Activated T-helper 2 cell treated with anti-CD3 and anti-CD28 coated beads, Interferon-gamma antibody, Interleukin-2, Interleukin-4, amounts not matched to agents 10 μg/mL and 5 μg/mL and 100 μg/mL, durations not matched to agents 14 hours and 24 hours and 36 hours (primary cell): Measurements from ENCODE around the gene PRKCA. TPM values are rescaled to one million over a fixed set of nuclear protein-coding genes. Genes with fewer than 3 reads are reported as not detected.
A peak's percentile ranks its signal among the peaks of the same experiment; 100 is the strongest.
"Not testable (repeated sequence)": the region's sequence is repeated elsewhere in the genome, so short reads cannot be mapped to it uniquely, and the experiment has no call there.

ENCODE experiments used
- DNase-seq: peaks from one replicate; pipeline ENCODE4 v3.0.0; 2021; ENCODE audit warnings: low spot score
- H3K27ac Mint-ChIP-seq: one replicate; pipeline ENCODE4 v1.8.0; 2021; ENCODE audit warnings: mixed read lengths
- H3K27me3 Mint-ChIP-seq: one replicate; pipeline ENCODE4 v1.8.0; 2021; ENCODE audit warnings: low read depth, mixed read lengths
- H3K36me3 Mint-ChIP-seq: one replicate; pipeline ENCODE4 v1.8.0; 2021; ENCODE audit warnings: low read depth, mixed read lengths
- H3K4me1 Mint-ChIP-seq: one replicate; pipeline ENCODE4 v1.8.0; 2021; ENCODE audit warnings: low read depth, mixed read lengths
- H3K4me3 Mint-ChIP-seq: one replicate; pipeline ENCODE4 v1.8.0; 2021; ENCODE audit warnings: low read depth, mild to moderate bottlenecking, moderate library complexity, mixed read lengths
- H3K9me3 Mint-ChIP-seq: one replicate; pipeline ENCODE4 v1.8.0; 2021; ENCODE audit warnings: mixed read lengths
- intact Hi-C: fragments of 100-400 bp; cut with micrococcal nuclease; formaldehyde crosslinking; loops from one replicate; pipeline ENCODE4 v1.15.1; 2023
- total RNA-seq: library from RNA; stranded (reverse); gene quantifications from 2 replicates; pipeline ENCODE4 v1.2.3, GENCODE V29; 2022

Gene PRKCA
- total RNA-seq, 1 donor from 2014 or later = 268 TPM

- H3K4me1 Mint-ChIP-seq = peaks cover 5% of the 10 kb centered on the region
- no peak overlapping the region for H3K4me3 Mint-ChIP-seq
- peaks cover 19% of the 10 kb centered on the region for H3K36me3 Mint-ChIP-seq
- intact Hi-C loops = no loop called here
- no peaks in the 10 kb centered on the region for H3K9me3 Mint-ChIP-seq
- H3K27ac Mint-ChIP-seq = no peak overlapping the region
- DNase-seq = no peak
- H3K27me3 Mint-ChIP-seq = no peaks in the 10 kb centered on the region
Measured at GRCh38 chr17:66724581-66725341, 422.3 kb downstream of the PRKCA start.

- H3K27ac Mint-ChIP-seq, DNase-seq, H3K4me3 Mint-ChIP-seq, H3K27me3 Mint-ChIP-seq, H3K4me1 Mint-ChIP-seq, intact Hi-C loops, H3K9me3 Mint-ChIP-seq: not testable (repeated sequence)
- H3K36me3 Mint-ChIP-seq = peaks cover 23% of the 10 kb centered on the region
Measured at GRCh38 chr17:66725438-66725837, 423.0 kb downstream of the PRKCA start.

- Mint-ChIP-seq H3K4me3 (no peak overlapping the region), H3K36me3 (peaks cover 21% of the 10 kb centered on the region), H3K27ac (no peak overlapping the region), H3K4me1 (peaks cover 10% of the 10 kb centered on the region), H3K27me3 (no peaks in the 10 kb centered on the region), H3K9me3 (no peaks in the 10 kb centered on the region)
- intact Hi-C loops = no loop called here
- DNase-seq = no peak
Measured at GRCh38 chr17:66725956-66726355, 423.5 kb downstream of the PRKCA start.

GRCh38 chr17:66726371-66726770, 424.0 kb downstream of the PRKCA start:
- H3K27me3 Mint-ChIP-seq = no peaks in the 10 kb centered on the region
- peaks cover 10% of the 10 kb centered on the region for H3K4me1 Mint-ChIP-seq
- no peaks in the 10 kb centered on the region for H3K9me3 Mint-ChIP-seq
- no peak overlapping the region for H3K4me3 Mint-ChIP-seq
- no peak for DNase-seq
- no peak overlapping the region for H3K27ac Mint-ChIP-seq
- intact Hi-C loops = no loop called here
- peaks cover 22% of the 10 kb centered on the region for H3K36me3 Mint-ChIP-seq

- Mint-ChIP-seq H3K36me3 (peaks cover 23% of the 10 kb centered on the region), H3K9me3 (no peaks in the 10 kb centered on the region), H3K4me1 (peaks cover 10% of the 10 kb centered on the region), H3K4me3 (no peak overlapping the region), H3K27ac (no peak overlapping the region), H3K27me3 (no peaks in the 10 kb centered on the region)
- no peak for DNase-seq
- intact Hi-C loops = no loop called here
Measured at GRCh38 chr17:66726846-66727245, 424.4 kb downstream of the PRKCA start.

GRCh38 chr17:66727634-66728570, 425.5 kb downstream of the PRKCA start:
- Mint-ChIP-seq H3K9me3 (no peaks in the 10 kb centered on the region), H3K27ac (peak overlapping the region; percentile 12)
- intact Hi-C loops = no loop called here

GRCh38 chr17:66730461-66730923, 428.1 kb downstream of the PRKCA start:
- Mint-ChIP-seq H3K27me3 (no peaks in the 10 kb centered on the region), H3K36me3 (peaks cover 52% of the 10 kb centered on the region), H3K9me3 (no peaks in the 10 kb centered on the region), H3K4me3 (no peak overlapping the region), H3K4me1 (peaks cover 9% of the 10 kb centered on the region), H3K27ac (no peak overlapping the region)
- intact Hi-C loops = no loop called here
- DNase-seq = no peak

More at GRCh38 chr17:66727634-66728570, 425.5 kb downstream of the PRKCA start:
- Mint-ChIP-seq H3K4me1 (peaks cover 13% of the 10 kb centered on the region), H3K36me3 (peaks cover 34% of the 10 kb centered on the region), H3K27me3 (no peaks in the 10 kb centered on the region), H3K4me3 (no peak overlapping the region)
- DNase-seq = peak; percentile 23

GRCh38 chr17:66733759-66734158, 431.3 kb downstream of the PRKCA start:
- Mint-ChIP-seq H3K4me3 (no peak overlapping the region), H3K36me3 (peaks cover 71% of the 10 kb centered on the region), H3K27ac (no peak overlapping the region), H3K4me1 (peaks cover 8% of the 10 kb centered on the region), H3K9me3 (no peaks in the 10 kb centered on the region), H3K27me3 (no peaks in the 10 kb centered on the region)
- DNase-seq = no peak
- intact Hi-C loops = no loop called here

- no peak overlapping the region for H3K4me3 Mint-ChIP-seq
- intact Hi-C loops = no loop called here
- H3K4me1 Mint-ChIP-seq = peaks cover 8% of the 10 kb centered on the region
- H3K27me3 Mint-ChIP-seq = no peaks in the 10 kb centered on the region
- H3K27ac Mint-ChIP-seq = no peak overlapping the region
- no peak for DNase-seq
- peaks cover 73% of the 10 kb centered on the region for H3K36me3 Mint-ChIP-seq
- no peaks in the 10 kb centered on the region for H3K9me3 Mint-ChIP-seq
Measured at GRCh38 chr17:66734186-66734943, 432.0 kb downstream of the PRKCA start.

GRCh38 chr17:66737524-66737923, 435.1 kb downstream of the PRKCA start:
- H3K4me1 Mint-ChIP-seq = no peaks in the 10 kb centered on the region
- H3K27me3 Mint-ChIP-seq = no peaks in the 10 kb centered on the region
- H3K27ac Mint-ChIP-seq = no peak overlapping the region
- H3K9me3 Mint-ChIP-seq = no peaks in the 10 kb centered on the region
- peaks cover 86% of the 10 kb centered on the region for H3K36me3 Mint-ChIP-seq
- H3K4me3 Mint-ChIP-seq = no peak overlapping the region
- intact Hi-C loops = no loop called here
- no peak for DNase-seq

- Mint-ChIP-seq H3K4me3 (no peak overlapping the region), H3K36me3 (peaks cover 86% of the 10 kb centered on the region), H3K27me3 (no peaks in the 10 kb centered on the region), H3K4me1 (no peaks in the 10 kb centered on the region), H3K27ac (no peak overlapping the region), H3K9me3 (no peaks in the 10 kb centered on the region)
- no peak for DNase-seq
- intact Hi-C loops = no loop called here
Measured at GRCh38 chr17:66738301-66738700, 435.9 kb downstream of the PRKCA start.

- Mint-ChIP-seq H3K27me3 (no peaks in the 10 kb centered on the region), H3K27ac (no peak overlapping the region), H3K4me3 (no peak overlapping the region), H3K36me3 (peaks cover 87% of the 10 kb centered on the region), H3K4me1 (no peaks in the 10 kb centered on the region), H3K9me3 (no peaks in the 10 kb centered on the region)
- DNase-seq = no peak
- intact Hi-C loops = no loop called here
Measured at GRCh38 chr17:66739553-66739952, 437.1 kb downstream of the PRKCA start.
